ENCODE measurements around the gene MED26. TPM values are rescaled to one million over a fixed set of nuclear protein-coding genes. Genes with fewer than 3 reads are reported as not detected.
A peak's percentile ranks its signal among the peaks of the same experiment; 100 is the strongest.

MED26 gene
- total RNA-seq, 1 donor from 2014 or later: 11.7 TPM

DNA sequence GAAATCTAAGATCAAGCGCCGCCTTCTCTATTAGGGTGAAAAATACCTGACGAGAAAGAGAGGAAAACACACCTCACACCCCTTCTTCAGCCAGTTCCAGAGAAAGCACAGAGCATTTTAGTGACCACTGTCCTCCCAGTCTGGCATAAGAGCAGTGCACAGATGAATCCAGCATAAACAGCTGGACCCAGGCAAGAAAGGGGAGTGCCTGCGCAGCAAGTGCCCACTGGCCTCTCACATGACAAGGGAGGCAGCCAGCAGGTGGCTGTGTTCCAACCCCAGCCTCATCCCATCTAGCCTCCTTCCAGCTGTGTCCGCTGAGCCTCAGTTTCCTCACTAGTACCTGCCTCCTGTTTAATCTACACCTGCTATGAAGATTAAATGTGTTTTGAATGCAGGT lies 8.0 kb downstream of the MED26 start:
- no peaks in the 10 kb centered on the region for H3K9me3 Mint-ChIP-seq
- no peaks in the 10 kb centered on the region for H3K36me3 Mint-ChIP-seq (ENCODE audit: low read depth)
- H3K4me3 Mint-ChIP-seq: no peak overlapping the region
- no peak for DNase-seq (ENCODE audit: low read depth, low spot score)
- TF ChIP-seq, protein P1, sequence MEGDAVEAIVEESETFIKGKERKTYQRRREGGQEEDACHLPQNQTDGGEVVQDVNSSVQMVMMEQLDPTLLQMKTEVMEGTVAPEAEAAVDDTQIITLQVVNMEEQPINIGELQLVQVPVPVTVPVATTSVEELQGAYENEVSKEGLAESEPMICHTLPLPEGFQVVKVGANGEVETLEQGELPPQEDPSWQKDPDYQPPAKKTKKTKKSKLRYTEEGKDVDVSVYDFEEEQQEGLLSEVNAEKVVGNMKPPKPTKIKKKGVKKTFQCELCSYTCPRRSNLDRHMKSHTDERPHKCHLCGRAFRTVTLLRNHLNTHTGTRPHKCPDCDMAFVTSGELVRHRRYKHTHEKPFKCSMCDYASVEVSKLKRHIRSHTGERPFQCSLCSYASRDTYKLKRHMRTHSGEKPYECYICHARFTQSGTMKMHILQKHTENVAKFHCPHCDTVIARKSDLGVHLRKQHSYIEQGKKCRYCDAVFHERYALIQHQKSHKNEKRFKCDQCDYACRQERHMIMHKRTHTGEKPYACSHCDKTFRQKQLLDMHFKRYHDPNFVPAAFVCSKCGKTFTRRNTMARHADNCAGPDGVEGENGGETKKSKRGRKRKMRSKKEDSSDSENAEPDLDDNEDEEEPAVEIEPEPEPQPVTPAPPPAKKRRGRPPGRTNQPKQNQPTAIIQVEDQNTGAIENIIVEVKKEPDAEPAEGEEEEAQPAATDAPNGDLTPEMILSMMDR (conservative IDR thresholded peaks at IDR 0.05): no peak
- no peak overlapping the region for H3K27ac Mint-ChIP-seq (ENCODE audit: unreplicated experiment)
- peaks cover 18% of the 10 kb centered on the region for H3K4me1 Mint-ChIP-seq
- no peaks in the 10 kb centered on the region for H3K27me3 Mint-ChIP-seq (ENCODE audit: low read depth)

DNA sequence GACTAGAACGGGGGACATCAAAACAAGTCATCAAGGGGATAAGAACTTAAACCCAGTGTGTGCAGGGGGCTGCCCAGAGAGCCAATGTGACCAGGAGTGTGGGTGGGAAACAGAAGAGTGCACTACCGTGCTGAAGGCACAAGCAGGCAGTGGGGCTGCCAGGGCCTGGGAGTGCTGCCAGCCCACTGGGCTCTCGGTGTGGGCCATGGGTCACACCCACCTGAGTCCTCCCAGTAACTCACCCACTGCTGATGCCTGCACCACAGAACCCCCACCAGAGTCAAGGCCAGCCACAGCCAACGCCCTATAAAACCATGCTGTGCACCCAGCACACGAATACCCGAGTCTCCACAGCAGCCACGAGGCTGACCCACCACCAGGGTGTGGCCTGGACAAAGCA lies 8.5 kb downstream of the MED26 start:
- H3K4me3 Mint-ChIP-seq: no peak overlapping the region
- H3K27me3 Mint-ChIP-seq (ENCODE audit: low read depth): no peaks in the 10 kb centered on the region
- no peak for DNase-seq (ENCODE audit: low read depth, low spot score)
- H3K36me3 Mint-ChIP-seq (ENCODE audit: low read depth): no peaks in the 10 kb centered on the region
- TF ChIP-seq, protein P1 (conservative IDR thresholded peaks at IDR 0.05): no peak
- H3K27ac Mint-ChIP-seq (ENCODE audit: unreplicated experiment): peak overlapping the region; percentile 12
- H3K4me1 Mint-ChIP-seq: peaks cover 22% of the 10 kb centered on the region
- no peaks in the 10 kb centered on the region for H3K9me3 Mint-ChIP-seq

DNA sequence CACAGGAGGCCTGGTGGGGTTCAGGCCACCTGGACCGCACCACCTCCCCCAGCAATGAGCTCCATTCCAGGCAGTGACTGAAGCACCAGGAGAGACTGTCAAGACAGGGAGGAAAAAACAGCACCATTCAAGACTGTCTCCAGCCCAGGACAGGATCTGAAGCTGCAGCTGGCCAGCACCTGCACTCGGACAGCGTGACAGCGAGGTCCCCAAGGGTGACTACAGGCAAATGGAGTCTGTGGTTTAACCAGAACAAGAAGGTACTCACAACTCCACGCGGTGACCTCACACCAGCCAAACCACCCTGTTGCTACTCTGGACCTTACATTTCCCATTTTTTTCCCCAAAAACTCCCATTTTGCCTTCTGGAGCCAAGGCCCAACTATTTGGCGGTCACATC lies 9.8 kb downstream of the MED26 start:
- Mint-ChIP-seq H3K27ac (ENCODE audit: unreplicated experiment) (no peak overlapping the region), H3K4me1 (peaks cover 28% of the 10 kb centered on the region), H3K36me3 (ENCODE audit: low read depth) (no peaks in the 10 kb centered on the region), H3K9me3 (no peaks in the 10 kb centered on the region), H3K4me3 (no peak overlapping the region), H3K27me3 (ENCODE audit: low read depth) (no peaks in the 10 kb centered on the region)
- no peak for DNase-seq (ENCODE audit: low read depth, low spot score)
- TF ChIP-seq, protein P1 (conservative IDR thresholded peaks at IDR 0.05): no peak

DNA sequence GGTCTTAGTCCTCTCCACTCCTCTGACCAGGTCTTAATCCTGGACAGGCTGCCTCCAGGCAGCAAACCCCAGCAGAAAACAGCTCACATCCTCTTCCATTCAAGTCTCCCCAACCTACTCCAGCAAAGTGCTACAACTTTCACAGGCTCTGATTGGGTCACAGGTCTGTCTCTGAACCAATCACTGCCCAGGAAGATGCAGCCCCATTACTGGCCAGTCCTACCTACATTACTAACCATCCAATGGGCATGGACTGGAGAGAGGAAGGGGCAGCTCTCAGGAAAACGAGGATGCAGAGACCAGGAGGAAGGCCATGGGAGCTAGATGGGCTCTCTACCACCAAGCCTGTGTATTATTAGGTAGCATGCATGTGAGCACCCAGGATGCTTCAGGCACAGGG lies 12.2 kb downstream of the MED26 start:
- Mint-ChIP-seq H3K4me1 (peaks cover 30% of the 10 kb centered on the region), H3K4me3 (no peak overlapping the region), H3K36me3 (ENCODE audit: low read depth) (no peaks in the 10 kb centered on the region), H3K27me3 (ENCODE audit: low read depth) (no peaks in the 10 kb centered on the region), H3K27ac (ENCODE audit: unreplicated experiment) (no peak overlapping the region), H3K9me3 (no peaks in the 10 kb centered on the region)
- TF ChIP-seq, protein P1 (conservative IDR thresholded peaks at IDR 0.05): no peak
- DNase-seq (ENCODE audit: low read depth, low spot score): no peak

DNA sequence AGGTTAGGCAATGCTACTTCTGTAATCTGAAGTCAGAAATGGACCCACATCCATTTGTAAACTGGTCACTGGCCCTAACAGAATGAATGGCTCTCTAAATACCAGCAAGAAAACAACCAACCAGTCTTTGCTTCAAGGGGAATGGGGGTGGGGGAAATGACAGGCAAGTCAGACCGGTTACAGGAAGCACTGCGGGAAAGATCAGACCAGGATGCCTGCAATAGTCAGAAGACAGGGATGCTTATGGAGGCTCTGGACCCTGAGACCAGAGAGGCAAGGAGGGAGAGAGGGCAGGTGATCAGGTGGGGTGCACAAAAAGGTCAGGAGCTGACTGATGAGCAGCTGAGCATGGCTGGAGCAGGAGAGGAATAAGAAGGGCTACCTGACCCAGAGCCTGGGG lies 13.1 kb downstream of the MED26 start:
- DNase-seq (ENCODE audit: low read depth, low spot score): no peak
- Mint-ChIP-seq H3K36me3 (ENCODE audit: low read depth) (no peaks in the 10 kb centered on the region), H3K27ac (ENCODE audit: unreplicated experiment) (no peak overlapping the region), H3K27me3 (ENCODE audit: low read depth) (no peaks in the 10 kb centered on the region), H3K9me3 (no peaks in the 10 kb centered on the region), H3K4me3 (no peak overlapping the region), H3K4me1 (peaks cover 30% of the 10 kb centered on the region)
- TF ChIP-seq, protein P1 (conservative IDR thresholded peaks at IDR 0.05): no peak

DNA sequence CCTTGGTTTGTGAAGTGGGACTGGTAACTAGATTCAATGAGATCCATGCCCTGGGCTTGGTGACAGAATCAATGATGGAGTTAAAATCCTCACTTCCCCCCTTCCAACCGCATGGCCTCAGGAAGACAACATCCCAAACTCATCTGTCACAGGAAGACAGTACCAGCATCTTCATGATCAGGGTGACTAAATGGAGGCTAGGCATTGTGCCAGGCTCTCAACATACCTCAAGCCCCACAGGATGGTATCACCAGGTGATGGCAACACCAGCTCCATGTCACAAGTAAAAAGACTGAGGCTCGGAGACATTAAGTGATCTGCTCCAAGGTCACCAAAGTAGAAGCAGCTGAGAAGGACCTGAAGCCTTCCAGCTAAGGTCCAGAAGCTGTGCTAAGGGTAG lies 14.2 kb downstream of the MED26 start:
- Mint-ChIP-seq H3K9me3 (no peaks in the 10 kb centered on the region), H3K27ac (ENCODE audit: unreplicated experiment) (no peak overlapping the region), H3K4me1 (peaks cover 30% of the 10 kb centered on the region), H3K4me3 (no peak overlapping the region), H3K27me3 (ENCODE audit: low read depth) (no peaks in the 10 kb centered on the region), H3K36me3 (ENCODE audit: low read depth) (no peaks in the 10 kb centered on the region)
- no peak for DNase-seq (ENCODE audit: low read depth, low spot score)
- TF ChIP-seq, protein P1 (conservative IDR thresholded peaks at IDR 0.05): no peak

All from neural crest cell (in vitro differentiated cells).